ENCODE results near the gene WDR1. TPM values are rescaled to one million over a fixed set of nuclear protein-coding genes. Genes with fewer than 3 reads are reported as not detected.

Gene WDR1
- total RNA-seq, 1 experiment from 2014 or later, result 258 TPM

DNA sequence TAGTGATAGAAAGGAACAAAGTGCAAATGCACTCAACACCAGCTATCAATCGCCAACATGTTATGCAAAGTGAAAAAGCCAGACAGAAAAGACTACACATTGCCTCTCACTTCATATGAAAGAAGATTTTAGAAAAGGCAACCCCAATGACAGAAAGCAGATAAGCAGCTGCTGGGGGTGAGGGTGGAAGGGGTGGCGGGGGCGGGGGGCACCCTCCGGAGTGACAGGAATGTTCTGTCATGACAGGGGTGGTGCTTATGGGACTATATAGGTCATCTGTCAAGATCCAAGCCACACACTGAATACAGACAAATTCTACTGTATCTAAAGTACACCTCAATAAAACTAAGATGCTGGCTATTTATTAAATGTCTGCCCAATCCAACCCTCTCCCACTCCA lies 10.7 kb downstream of the WDR1 start:
- POLR2A ChIA-PET (ENCODE audit: unreplicated experiment), result interaction anchor here (0.5 to 1.9 kb wide), 2 partner anchors 9 to 11 kb away, joined by 3 to 16 read pairs; partner anchors contain the start of gene WDR1

DNA sequence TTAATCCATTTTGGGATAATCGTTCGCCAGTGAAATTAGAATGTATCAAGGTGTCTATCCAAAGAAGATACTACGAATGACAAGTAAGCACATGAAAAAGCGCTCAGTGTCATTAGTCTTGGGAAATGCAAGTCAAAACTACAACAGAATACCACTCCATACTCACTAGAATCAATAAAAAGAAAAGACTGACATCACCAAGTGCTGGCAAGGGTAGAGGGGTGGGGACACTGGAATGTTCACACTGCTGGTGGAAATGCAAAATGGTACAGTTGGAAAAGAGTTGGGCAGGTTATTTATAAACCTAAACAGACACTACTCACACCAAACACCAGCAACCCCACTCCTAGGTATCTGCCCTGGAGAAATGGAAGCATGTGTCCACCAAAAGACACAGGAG lies 11.2 kb downstream of the WDR1 start:
- Histone ChIP-seq H3K9me2 (ENCODE audit: insufficient read depth) (no peaks in the 10 kb centered on the region), H4K20me1 (ENCODE audit: insufficient read depth) (peaks cover 61% of the 10 kb centered on the region), H3K4me3 (no peak overlapping the region), H3K79me2 (ENCODE audit: low read depth) (peaks cover 92% of the 10 kb centered on the region), H2AFZ (no peak overlapping the region), H3K27ac (no peak overlapping the region), H3K27me3 (ENCODE audit: insufficient read depth, low read depth) (no peaks in the 10 kb centered on the region), H3K4me2 (peak overlapping the region; percentile 62; the same call in 1 of the 2 replicates), H3K4me1 (replicated peaks; ENCODE audit: insufficient read depth) (peaks cover 26% of the 10 kb centered on the region), H3F3A (ENCODE audit: insufficient read depth, low read depth) (peaks cover 16% of the 10 kb centered on the region), H3K36me3 (ENCODE audit: low read depth) (peaks cover 13% of the 10 kb centered on the region; the same call in 1 of the 2 replicates), H3K9me3 (ENCODE audit: insufficient read depth, low read depth) (no peaks in the 10 kb centered on the region)
- no TSS peak for BruUV-seq (replicated peaks)
- TF ChIP-seq, protein P1, sequence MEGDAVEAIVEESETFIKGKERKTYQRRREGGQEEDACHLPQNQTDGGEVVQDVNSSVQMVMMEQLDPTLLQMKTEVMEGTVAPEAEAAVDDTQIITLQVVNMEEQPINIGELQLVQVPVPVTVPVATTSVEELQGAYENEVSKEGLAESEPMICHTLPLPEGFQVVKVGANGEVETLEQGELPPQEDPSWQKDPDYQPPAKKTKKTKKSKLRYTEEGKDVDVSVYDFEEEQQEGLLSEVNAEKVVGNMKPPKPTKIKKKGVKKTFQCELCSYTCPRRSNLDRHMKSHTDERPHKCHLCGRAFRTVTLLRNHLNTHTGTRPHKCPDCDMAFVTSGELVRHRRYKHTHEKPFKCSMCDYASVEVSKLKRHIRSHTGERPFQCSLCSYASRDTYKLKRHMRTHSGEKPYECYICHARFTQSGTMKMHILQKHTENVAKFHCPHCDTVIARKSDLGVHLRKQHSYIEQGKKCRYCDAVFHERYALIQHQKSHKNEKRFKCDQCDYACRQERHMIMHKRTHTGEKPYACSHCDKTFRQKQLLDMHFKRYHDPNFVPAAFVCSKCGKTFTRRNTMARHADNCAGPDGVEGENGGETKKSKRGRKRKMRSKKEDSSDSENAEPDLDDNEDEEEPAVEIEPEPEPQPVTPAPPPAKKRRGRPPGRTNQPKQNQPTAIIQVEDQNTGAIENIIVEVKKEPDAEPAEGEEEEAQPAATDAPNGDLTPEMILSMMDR (conservative IDR thresholded peaks at IDR 0.05), result no peak
- TF ChIP-seq EZH2 (IDR thresholded peaks at IDR 0.05; ENCODE audit: low read depth), result no peak
- no peak for DNase-seq
- CTCF ChIA-PET, result interaction anchor here (0.6 kb wide), 1 partner anchor 22 kb away, joined by 3 read pairs; no protein-coding TSS in a partner anchor
- intact Hi-C loops (cut with micrococcal nuclease; ENCODE audit: unreplicated experiment), result loop anchor here (5.0 kb wide), 1 partner anchor 98 kb away; no protein-coding TSS in a partner anchor
- POLR2A ChIA-PET (ENCODE audit: unreplicated experiment), result interaction anchor here (0.5 to 1.9 kb wide), 2 partner anchors 9 to 11 kb away, joined by 3 to 16 read pairs; partner anchors contain the start of gene WDR1

More for the DNA sequence above, 10.7 kb downstream of the WDR1 start:
- peaks cover 26% of the 10 kb centered on the region for H3K4me1 ChIP-seq (replicated peaks; ENCODE audit: insufficient read depth)
- H3K9me3 ChIP-seq (ENCODE audit: insufficient read depth, low read depth), result no peaks in the 10 kb centered on the region
- H4K20me1 ChIP-seq (ENCODE audit: insufficient read depth), result peaks cover 66% of the 10 kb centered on the region
- peak overlapping the region; percentile 67 for H3K27ac ChIP-seq
- H3K36me3 ChIP-seq (ENCODE audit: low read depth), result peaks cover 13% of the 10 kb centered on the region; the same call in 1 of the 2 replicates
- H3K4me3 ChIP-seq, result peak overlapping the region; percentile 24; the same call in 1 of the 2 replicates
- no peaks in the 10 kb centered on the region for H3K27me3 ChIP-seq (ENCODE audit: insufficient read depth, low read depth)
- CTCF ChIA-PET, result interaction anchor here (0.6 kb wide), 1 partner anchor 22 kb away, joined by 3 read pairs; no protein-coding TSS in a partner anchor
- DNase-seq, result no peak
- no TSS peak for BruUV-seq (replicated peaks)
- intact Hi-C loops (cut with micrococcal nuclease; ENCODE audit: unreplicated experiment), result loop anchor here (1.0 to 5.0 kb wide), 2 partner anchors 9 to 99 kb away; no protein-coding TSS in a partner anchor
- no peak overlapping the region for H2AFZ ChIP-seq
- peaks cover 92% of the 10 kb centered on the region for H3K79me2 ChIP-seq (ENCODE audit: low read depth)
- TF ChIP-seq, protein P1 (conservative IDR thresholded peaks at IDR 0.05), result no peak
- no peak for TF ChIP-seq EZH2 (IDR thresholded peaks at IDR 0.05; ENCODE audit: low read depth)
- no peaks in the 10 kb centered on the region for H3K9me2 ChIP-seq (ENCODE audit: insufficient read depth)
- H3K4me2 ChIP-seq, result peak overlapping the region; percentile 62
- peaks cover 16% of the 10 kb centered on the region for H3F3A ChIP-seq (ENCODE audit: insufficient read depth, low read depth)

DNA sequence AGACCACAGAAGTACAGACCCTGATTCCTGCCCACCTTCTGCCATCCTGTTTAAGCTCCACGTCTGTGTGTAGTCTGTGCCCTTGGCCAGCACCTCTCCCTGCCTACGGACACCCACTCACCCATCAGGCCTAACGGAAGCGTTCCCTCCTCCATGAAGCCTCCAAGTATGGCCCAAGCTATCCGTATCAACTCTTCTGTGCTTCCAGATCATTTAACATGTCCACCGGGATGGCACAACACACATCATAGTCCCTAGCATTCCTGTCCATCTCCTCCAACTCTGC lies 11.7 kb downstream of the WDR1 start:
- no peak for DNase-seq
- no peak overlapping the region for H3K4me3 ChIP-seq
- TF ChIP-seq, protein P1 (conservative IDR thresholded peaks at IDR 0.05), result no peak
- no peak for TF ChIP-seq EZH2 (IDR thresholded peaks at IDR 0.05; ENCODE audit: low read depth)
- ChIA-PET POLR2A (ENCODE audit: unreplicated experiment) (no interaction called here), CTCF (no interaction called here)
- H3K36me3 ChIP-seq (ENCODE audit: low read depth), result peaks cover 13% of the 10 kb centered on the region; the same call in 1 of the 2 replicates
- intact Hi-C loops (cut with micrococcal nuclease; ENCODE audit: unreplicated experiment), result loop anchor here (5.0 kb wide), 1 partner anchor 98 kb away; no protein-coding TSS in a partner anchor
- H3K9me3 ChIP-seq (ENCODE audit: insufficient read depth, low read depth), result no peaks in the 10 kb centered on the region
- H4K20me1 ChIP-seq (ENCODE audit: insufficient read depth), result peaks cover 59% of the 10 kb centered on the region
- no peak overlapping the region for H3K4me2 ChIP-seq
- no peak overlapping the region for H2AFZ ChIP-seq
- peaks cover 16% of the 10 kb centered on the region for H3F3A ChIP-seq (ENCODE audit: insufficient read depth, low read depth)
- H3K9me2 ChIP-seq (ENCODE audit: insufficient read depth), result no peaks in the 10 kb centered on the region
- H3K79me2 ChIP-seq (ENCODE audit: low read depth), result peaks cover 92% of the 10 kb centered on the region
- H3K27ac ChIP-seq, result no peak overlapping the region
- no peaks in the 10 kb centered on the region for H3K27me3 ChIP-seq (ENCODE audit: insufficient read depth, low read depth)
- BruUV-seq (replicated peaks), result no TSS peak
- peaks cover 26% of the 10 kb centered on the region for H3K4me1 ChIP-seq (replicated peaks; ENCODE audit: insufficient read depth)

Measured in PC-9 (cell line).